ENCODE results near the gene CCDC187.
"Not testable (repeated sequence)": the region's sequence is repeated elsewhere in the genome, so short reads cannot be mapped to it uniquely, and the experiment has no call there.

Gene CCDC187

DNA sequence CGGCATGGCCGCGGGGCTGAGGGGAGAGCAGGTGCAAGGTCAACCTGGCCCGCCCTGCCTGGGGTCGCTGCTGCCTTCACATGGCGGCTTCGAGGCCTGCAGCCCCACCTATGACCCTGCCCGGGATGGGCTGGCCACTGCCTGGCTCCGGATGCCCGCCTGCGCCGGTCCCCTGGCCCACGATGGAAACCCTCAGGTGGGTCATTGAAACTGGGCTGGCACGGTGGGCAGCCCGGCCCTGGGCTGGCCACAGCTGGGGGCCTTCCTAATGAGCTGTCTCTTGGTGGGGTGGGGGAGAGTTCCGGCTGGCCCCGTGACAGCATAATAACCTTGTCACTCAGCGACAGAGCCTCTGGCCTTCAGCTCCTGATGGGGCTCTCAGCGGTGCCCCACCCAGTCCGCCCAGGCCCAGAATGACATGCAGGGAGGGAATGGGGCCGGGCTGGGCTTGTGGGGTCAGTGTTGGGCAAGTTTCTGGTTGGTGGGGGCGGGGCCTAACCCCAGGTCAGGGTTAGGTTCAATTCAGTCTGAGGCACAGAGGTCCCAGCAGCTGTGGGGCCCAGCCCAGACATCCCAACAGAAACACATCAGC lies at the start of gene CCDC187:
Gene CCDC187 (minus strand): TSS at position 270 of the 592 bp plus-strand sequence. CDS start 264 bp downstream, at position 6.
- DNase-seq (ENCODE audit: low spot score): no peak

DNA sequence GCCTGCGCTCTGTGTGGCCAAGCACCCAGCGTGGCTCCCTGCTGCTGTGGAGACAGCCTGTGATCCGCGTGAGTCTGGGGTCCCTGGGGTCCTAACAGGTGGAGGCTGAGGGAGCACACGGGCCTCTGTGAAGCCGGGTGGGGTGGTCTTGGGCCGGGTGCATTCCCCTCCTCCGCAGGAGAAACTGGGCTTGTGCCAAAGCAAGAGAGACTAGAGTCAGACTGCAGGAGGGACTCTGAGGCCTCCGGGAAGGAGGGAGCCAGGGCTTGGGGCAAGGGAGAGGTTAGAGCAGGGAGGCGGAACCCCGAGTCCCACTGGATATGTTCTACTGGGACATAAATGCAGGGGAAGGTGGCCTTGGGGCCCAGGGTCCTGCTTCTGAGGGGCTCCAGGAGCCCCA lies 49.2 kb upstream of the CCDC187 start:
- no peak for DNase-seq (ENCODE audit: low spot score)

DNA sequence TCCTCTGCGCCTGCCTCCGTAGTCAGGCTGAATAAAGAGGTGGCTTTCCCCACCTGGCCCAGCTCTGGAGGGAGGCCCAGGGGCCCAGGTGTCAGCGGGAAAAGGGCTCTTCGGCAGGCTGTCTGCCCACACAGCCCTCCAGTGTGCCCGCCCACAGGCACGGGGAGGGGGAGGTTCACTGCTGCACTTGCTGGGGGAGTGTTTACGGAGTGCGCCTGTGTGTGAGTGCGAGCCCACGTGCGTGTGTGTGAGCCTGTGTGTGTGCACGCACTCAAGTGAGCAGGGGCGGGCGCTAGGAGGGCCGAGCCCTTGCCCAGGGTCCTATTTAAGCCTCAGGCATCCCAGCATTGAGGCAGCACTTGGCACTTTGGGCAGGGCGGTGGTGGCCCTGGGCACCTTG lies 48.8 kb upstream of the CCDC187 start:
- DNase-seq (ENCODE audit: low spot score): peak; percentile 45

DNA sequence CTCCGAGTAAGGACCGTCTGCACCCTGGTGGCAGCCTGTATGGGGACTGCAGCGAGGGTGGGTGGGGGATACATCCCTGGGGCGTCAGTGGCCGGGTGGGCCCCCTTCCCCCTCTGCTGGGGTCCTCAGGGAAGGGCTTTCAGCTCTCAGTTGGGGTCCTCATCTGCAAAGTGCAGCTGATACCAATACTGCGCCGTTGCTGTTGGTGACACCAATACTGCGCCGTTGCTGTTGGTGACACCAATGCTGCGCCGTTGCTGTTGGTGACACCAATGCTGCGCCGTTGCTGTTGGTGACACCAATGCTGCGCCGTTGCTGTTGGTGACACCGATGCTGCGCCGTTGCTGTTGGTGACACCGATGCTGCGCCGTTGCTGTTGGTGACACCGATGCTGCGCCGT lies 48.0 kb upstream of the CCDC187 start:
- not testable (repeated sequence) for DNase-seq (ENCODE audit: low spot score)

- DNase-seq (ENCODE audit: low spot score): no peak
Observed at GRCh38 chr9:136351252-136351800, 47.4 kb upstream of the CCDC187 start.

- DNase-seq (ENCODE audit: low spot score): no peak
Observed at GRCh38 chr9:136349546-136349945, 45.7 kb upstream of the CCDC187 start.

DNA sequence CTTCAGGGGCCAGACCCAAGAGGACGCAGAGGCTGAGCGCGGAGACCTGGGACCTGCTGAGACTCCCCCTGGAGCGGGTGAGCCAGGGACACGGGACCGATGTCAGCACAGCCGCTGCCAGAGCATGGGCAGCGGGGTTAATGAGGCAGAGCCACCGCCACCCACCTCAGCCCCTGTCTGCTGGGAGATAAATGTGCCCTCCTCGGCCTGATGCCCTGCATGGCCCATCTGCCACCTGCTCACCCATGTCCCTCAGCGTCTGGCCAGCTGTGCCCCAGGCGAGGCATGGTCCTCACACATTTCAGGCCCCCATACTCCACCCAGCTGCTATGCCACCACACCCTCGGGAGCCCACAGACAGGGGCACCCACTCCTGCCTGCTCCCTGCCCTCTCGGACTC lies 44.8 kb upstream of the CCDC187 start:
- no peak for DNase-seq (ENCODE audit: low spot score)

- no peak for DNase-seq (ENCODE audit: low spot score)
Observed at GRCh38 chr9:136347472-136348256, 43.8 kb upstream of the CCDC187 start.

DNA sequence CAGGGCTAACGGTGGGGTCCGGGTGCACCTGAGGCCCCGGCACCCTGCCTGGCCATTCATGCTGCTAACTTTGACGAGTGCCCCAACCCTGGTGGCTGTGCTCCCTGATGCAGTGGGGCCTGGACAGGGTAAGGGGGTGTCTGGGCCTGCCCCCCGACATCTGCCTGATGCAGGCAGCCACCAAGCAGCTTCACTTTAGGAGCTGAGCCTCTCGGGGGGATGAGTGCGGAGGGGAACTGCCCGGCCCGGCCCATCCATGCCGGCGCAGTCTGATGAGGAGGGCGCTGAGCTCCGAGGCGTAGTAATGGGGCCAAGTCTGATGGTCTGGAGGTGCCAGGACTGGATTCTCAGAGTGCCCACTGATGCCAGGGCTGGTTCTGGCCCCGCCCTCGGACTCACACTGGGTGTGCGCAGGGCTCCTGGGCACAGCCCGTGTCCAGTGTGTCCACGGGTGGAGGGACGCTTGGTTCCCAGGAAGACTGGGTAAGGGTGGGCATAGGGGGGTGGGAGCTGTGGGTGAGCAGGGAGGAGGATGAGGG lies 43.1 kb upstream of the CCDC187 start:
- DNase-seq (ENCODE audit: low spot score): no peak

- no peak for DNase-seq (ENCODE audit: low spot score)
Observed at GRCh38 chr9:136346157-136346481, 42.2 kb upstream of the CCDC187 start.

DNA sequence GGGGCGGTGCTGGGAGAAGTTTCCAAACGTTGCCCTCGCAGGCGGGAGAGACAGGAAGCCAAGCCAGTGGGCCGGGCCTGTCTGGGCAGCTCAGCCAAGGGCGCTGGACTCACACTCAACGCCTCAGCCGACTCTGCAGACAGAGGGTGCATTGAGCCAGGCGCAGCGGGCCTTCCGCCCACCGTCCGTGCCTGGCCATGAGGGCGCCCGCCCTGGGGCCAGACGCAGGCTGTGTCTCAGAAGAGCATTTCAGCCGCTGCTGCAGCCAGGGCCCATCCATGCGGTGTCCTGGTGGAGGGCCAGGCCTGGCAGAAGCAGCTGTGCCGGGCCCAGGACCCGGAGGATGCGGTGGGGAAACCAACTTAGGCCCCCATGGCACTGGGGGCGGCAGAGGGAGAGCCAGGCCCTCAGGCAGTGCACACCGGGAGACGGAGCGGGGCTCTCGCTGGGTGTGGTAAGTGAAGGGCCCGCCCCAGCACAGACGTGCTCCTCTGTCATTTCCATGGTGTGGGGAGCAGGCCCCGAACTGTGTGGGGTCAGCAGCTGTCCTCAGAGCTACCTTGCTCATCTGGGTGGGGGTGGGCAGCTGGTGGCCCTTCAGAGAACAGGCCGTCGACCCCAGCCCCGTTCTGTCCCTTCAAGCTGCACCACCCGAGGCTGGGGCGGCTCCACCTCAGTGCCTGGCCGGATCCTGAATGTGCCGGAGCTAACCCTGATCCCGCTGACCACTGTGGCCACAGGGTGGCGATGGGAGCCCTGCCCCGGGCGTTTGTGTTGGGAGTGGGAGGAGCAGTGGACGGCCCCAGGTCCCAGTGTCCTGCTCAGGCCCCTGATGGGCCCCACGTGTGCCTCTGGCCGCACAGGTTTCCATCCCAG lies 41.6 kb upstream of the CCDC187 start:
- peak; percentile 67 for DNase-seq (ENCODE audit: low spot score)

- DNase-seq (ENCODE audit: low spot score): no peak
Observed at GRCh38 chr9:136344544-136345280, 40.8 kb upstream of the CCDC187 start.

GRCh38 chr9:136343884-136344269 lies 40.0 kb upstream of the CCDC187 start:
- DNase-seq (ENCODE audit: low spot score): no peak

GRCh38 chr9:136343121-136343883 lies 39.4 kb upstream of the CCDC187 start:
- DNase-seq (ENCODE audit: low spot score): no peak

- DNase-seq (ENCODE audit: low spot score): peak; percentile 92
Observed at GRCh38 chr9:136342181-136343120, 38.6 kb upstream of the CCDC187 start.

DNA sequence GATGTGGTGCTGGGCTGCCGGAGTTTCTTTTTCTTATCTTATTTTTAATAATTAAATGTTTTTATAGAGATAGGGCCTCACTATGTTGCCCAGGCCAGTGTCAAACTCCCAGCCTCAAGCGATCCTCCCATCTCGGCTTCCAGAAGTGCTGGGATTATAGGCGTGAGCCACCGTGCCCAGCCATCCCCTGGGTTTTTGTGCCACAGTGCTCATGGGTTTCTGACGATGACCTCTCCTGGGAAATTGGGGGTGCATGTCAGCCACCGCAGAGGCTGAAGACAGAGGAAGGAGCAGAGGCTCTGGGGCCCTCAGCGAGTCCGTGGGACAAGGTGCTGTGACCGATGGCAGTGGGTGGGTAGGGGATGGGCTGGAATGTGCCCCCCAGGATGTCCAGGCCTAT lies 37.9 kb upstream of the CCDC187 start:
- DNase-seq (ENCODE audit: low spot score): no peak

DNA sequence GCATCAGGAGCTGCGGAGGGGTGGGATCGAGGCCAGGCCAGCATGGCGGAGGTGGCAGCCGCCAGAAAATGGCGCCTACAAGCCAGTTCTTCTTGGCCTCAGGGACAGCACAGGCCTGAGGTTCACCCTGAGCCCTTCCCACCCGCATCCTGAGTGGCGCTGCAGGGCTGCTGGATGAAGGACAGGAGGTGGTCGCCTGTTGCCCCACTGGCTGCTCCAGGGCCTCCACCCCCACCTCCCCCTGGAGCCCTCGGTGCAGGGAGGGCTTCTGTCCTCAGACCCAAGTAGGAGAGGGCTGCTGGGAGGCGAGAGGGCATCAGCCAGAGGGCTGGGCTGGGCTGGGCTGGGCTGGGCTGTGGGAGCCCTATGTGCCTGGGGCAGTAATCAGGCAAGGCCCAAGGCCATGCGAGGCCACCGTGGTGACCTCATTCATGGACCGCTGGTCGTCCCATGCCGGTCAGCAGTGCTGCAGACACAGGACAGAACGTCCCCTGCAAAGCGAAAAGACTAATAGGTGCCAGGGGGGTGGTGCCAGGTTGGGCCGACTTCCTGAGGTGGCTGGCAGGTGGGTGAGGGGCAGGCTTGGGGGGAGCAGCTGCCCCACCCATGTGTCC lies 37.3 kb upstream of the CCDC187 start:
- DNase-seq (ENCODE audit: low spot score): no peak

- DNase-seq (ENCODE audit: low spot score): no peak
Observed at GRCh38 chr9:136340356-136341041, 36.6 kb upstream of the CCDC187 start.

DNA sequence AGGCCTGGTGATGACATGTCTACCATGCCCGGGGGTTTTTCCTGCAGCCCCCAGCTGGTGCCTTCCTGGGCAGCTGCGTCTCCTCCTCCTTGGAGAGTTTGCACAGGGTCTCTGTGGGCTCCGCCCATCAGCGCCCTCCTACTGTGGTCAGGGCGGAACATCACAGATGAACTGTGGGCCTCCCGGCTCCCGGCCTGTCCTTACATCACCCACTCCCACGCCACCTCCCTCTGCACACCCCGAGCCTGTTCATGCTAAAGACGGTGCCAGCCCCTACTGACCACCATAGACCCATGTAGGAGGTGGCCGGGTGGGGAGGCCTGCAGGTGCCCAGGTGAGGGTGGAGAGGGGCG lies 36.0 kb upstream of the CCDC187 start:
- DNase-seq (ENCODE audit: low spot score): no peak

All from iPS-NIHi11 (cell line).